Retinal pigment epithelial cell (primary cell): ENCODE measurements around the gene TCF7L2.
A peak's percentile ranks its signal among the peaks of the same experiment; 100 is the strongest.

Experiments
- DNase-seq: peaks from one replicate; pipeline ENCODE4 v3.0.0-alpha.2; 2010; ENCODE audit warnings: low read depth
- H3K4me3 ChIP-seq: 2 replicates; pipeline ENCODE4 v1.5.1; 2011; ENCODE audit warnings: mild to moderate bottlenecking, low read length, control low read depth, moderate library complexity
- TF ChIP-seq, protein P1 (sequence below): conservative IDR thresholded peaks from 2 replicates; pipeline ENCODE4 v1.5.1; 2011; ENCODE audit warnings: low read depth, low read length, control low read depth, inconsistent platforms

The TCF7L2 gene

DNA sequence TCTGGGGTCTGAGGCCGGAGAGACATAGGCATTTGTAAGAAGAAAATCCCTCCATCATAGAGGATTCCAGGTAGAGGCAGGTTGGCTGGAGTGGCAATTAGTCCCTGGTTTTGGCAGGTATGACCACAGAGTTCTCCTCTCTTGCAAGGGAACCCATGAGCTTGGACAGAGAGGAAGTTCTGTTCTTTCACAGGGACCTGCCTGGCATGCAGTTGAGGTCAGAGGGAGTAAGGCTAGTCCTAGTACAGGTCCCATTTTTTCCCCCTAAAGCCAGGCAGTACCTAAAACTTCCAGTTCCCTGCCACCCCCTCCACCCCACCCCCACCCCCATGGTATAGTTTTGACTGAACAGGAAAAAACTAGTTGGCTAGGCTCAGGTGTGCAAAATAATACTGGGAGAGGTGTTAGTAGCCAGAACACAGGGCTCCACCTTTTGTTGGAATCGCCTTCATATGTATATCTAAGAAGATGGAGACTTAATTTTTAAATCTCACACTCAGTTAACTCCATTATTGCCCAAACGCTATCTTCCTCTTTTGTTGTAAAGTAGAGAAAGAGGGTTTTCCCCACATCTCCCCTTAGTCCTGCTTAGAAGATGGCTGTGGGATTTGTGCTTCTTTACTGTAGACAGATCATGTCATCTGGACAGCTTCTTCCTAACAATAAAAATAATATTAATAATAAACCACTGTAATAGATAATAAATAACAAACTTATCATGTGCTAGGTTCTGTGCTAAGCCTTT, 188.1 kb downstream of the TCF7L2 start:
- TF ChIP-seq, protein P1, sequence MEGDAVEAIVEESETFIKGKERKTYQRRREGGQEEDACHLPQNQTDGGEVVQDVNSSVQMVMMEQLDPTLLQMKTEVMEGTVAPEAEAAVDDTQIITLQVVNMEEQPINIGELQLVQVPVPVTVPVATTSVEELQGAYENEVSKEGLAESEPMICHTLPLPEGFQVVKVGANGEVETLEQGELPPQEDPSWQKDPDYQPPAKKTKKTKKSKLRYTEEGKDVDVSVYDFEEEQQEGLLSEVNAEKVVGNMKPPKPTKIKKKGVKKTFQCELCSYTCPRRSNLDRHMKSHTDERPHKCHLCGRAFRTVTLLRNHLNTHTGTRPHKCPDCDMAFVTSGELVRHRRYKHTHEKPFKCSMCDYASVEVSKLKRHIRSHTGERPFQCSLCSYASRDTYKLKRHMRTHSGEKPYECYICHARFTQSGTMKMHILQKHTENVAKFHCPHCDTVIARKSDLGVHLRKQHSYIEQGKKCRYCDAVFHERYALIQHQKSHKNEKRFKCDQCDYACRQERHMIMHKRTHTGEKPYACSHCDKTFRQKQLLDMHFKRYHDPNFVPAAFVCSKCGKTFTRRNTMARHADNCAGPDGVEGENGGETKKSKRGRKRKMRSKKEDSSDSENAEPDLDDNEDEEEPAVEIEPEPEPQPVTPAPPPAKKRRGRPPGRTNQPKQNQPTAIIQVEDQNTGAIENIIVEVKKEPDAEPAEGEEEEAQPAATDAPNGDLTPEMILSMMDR = no peak
- H3K4me3 ChIP-seq = no peak overlapping the region
- DNase-seq = no peak

DNA sequence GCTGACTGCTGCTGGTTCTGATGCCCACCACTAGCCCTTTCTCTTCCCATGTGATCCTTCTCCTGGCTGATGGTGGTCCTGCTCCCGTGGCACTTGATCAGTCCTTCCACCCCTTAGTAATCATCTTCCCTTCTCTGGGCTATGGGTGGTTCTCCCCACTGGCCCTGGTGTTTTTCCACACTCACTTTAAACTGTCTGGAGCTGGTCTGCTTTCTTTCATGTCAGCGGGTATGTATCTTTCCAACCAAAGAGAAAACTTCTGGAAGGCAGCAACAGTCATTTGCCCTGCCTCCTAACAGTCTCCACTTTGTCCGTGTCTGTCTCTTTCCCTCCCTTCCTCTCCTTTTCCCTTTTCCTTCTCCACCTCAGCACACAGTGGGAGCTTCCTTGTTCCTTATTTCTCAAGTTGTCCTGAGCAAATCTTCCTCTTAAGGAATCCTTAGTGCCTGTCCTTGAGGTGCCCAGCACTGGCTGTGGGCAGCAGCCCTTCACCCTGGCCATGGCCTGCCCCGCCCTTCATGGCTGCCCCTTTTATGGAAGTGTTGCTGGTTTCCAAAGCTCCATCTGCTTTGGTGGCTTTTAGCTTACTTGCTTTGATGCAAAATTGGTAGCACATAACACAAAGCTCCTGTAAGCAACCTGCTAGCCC, 189.0 kb downstream of the TCF7L2 start:
- DNase-seq = no peak
- no peak overlapping the region for H3K4me3 ChIP-seq
- TF ChIP-seq, protein P1 = no peak

DNA sequence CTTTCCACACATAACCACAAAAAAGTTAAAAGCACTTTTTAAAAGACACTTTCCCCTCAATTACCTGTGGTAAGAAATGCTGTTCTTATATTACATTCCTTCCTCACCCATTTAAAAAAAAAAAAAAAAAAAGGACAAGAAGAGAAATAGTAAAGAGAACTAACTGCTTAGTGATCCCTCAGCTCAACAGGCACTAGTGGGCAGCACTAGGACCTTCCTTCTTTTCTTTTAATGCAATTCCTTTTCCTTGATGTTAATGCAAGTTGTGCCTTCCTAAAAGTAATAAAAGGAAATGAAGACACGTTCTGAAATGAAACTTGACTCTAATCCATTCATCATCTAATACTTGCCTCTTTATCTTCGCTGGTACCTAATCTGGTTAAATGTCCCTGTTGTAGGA, 189.7 kb downstream of the TCF7L2 start:
- TF ChIP-seq, protein P1 = peak; percentile 68
- no peak overlapping the region for H3K4me3 ChIP-seq
- no peak for DNase-seq

DNA sequence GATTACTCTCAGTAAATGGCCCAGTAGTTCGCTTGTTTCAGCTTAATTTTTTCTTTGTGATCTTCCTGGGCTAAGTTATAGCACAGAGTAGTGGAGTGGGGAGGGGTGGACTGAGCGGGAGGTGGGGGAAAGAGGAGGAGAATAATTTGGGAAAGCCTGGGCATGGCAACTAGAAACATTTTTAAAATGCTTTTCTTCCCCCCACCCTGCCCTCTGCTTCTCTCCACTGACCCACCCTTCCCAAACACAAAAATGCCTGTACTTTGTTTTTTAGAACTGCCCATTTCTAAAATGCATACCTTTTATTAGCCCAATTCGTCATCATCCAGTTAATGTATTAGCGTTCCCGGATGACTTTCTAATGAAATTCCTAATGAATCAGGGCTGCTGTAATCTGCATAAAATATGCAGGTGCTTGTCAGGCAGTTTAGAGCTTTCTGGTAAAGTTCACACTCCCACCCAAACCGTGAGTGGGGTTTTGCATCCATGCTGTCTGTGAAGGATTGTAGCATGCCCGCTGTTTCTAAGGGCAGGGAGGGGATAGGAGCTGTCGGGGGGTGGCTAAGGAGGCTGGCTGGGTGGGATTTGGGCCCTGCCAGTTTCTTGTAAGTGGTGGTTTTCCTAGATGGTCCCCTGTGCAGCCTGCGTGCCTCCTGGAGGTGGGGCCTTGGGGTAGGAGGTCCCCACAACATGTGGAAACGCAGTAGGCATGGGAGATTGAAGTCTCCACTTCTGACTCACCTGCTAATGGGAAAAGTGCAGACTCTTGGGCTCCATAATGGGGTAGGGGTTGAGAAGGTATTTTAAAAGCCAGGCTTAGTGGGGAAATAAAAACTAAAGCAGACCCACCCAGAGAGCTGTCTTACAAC, 190.3 kb downstream of the TCF7L2 start:
- no peak for DNase-seq
- TF ChIP-seq, protein P1 = no peak
- no peak overlapping the region for H3K4me3 ChIP-seq

DNA sequence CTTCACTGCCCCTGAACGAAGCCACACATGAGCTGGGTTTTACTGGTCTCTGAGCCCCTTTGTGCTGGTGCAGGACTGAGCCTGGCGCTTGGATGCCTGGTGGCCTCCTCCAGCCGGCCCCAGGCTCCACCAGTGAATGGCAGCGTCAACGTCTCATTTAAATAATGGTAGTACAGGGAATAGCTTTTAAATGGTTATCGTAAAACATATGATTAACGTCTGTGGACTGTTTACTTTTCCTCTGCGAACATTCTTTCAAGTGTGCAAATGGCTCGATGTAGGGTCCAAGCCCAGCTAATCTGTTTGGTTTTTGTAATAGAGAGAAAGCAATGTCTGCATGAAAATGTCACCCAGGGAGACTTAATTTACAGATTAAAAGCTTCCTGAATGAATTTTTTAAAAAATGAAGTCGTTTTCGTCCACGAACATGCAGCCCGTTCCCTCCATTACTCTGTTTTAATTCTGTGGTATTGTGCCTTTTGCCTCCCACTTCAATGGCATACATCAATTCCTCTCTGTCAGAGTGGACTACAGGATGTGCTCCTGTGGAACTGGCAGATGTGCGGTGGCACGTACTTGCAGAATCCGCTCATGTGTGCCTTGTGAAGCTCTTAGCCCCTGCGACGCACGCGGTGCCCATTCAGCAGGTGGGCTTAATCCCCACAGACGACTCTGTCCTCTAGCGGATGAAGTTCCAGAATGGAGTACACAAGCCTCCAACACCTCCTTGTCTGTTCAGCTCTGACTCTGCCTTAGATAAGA, 192.7 kb downstream of the TCF7L2 start:
- TF ChIP-seq, protein P1 = no peak
- H3K4me3 ChIP-seq = no peak overlapping the region
- no peak for DNase-seq

DNA sequence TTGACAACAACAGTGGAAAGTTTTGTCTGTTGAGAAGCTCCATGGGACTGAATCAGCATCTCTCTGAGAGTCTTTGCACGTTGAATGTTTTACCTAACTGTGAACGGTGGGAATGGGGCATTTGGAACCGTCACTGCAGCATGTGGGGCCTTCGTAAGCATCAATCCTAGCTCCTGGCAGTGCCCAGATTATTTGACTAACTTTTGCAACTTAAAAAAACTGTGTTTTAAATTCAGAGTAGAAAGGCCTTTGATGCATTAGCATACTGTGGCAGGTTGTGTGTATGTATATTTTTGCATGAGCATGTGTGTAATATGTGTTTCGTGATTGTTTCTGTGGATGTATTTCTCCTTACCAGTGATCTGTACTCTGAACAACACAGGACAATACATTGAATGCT, 194.5 kb downstream of the TCF7L2 start:
- DNase-seq = no peak
- H3K4me3 ChIP-seq = no peak overlapping the region
- TF ChIP-seq, protein P1 = no peak
